ENCODE measurements around the gene ENTPD8. TPM values are rescaled to one million over a fixed set of nuclear protein-coding genes. Genes with fewer than 3 reads are reported as not detected.
"Not testable (repeated sequence)": the region's sequence is repeated elsewhere in the genome, so short reads cannot be mapped to it uniquely, and the experiment has no call there.

The ENTPD8 gene
- total RNA-seq, 1 experiment from 2014 or later = 0.77 TPM

GRCh38 chr9:137450539-137451222 lies 9.5 kb upstream of the ENTPD8 start:
- not testable (repeated sequence) for H4K8ac ChIP-seq (replicated peaks; ENCODE audit: insufficient read length, low read depth, low read length); DNase-seq; H3K79me2 ChIP-seq (ENCODE audit: insufficient read depth, low read length); H3K9ac ChIP-seq (ENCODE audit: extremely low read depth, insufficient read length, low read length); H3K79me1 ChIP-seq (ENCODE audit: insufficient read depth, low read depth, low read length, poor library complexity, severe bottlenecking); H3K4me3 Mint-ChIP-seq; H2AFZ ChIP-seq (ENCODE audit: low read length); H4K91ac ChIP-seq (ENCODE audit: insufficient read length, low read depth, low read length); H2BK12ac ChIP-seq (ENCODE audit: insufficient read length, low read depth, low read length); H3K27ac Mint-ChIP-seq; H3K18ac ChIP-seq (ENCODE audit: insufficient read length, low read depth, low read length); H2AK5ac ChIP-seq (ENCODE audit: insufficient read length, low read length); H3T11ph ChIP-seq (ENCODE audit: low read length); H3K27me3 Mint-ChIP-seq (ENCODE audit: low read depth); H3K9me3 ChIP-seq (ENCODE audit: control insufficient read depth, low read depth, low read length); H2BK20ac ChIP-seq (ENCODE audit: low read depth, low read length, poor library complexity, severe bottlenecking); H3K4me1 ChIP-seq (ENCODE audit: insufficient read depth, low read length); H3K27me3 ChIP-seq (ENCODE audit: insufficient read depth, low read length); H3K27ac ChIP-seq (ENCODE audit: insufficient read length, low read depth, low read length); H3K4me2 ChIP-seq (ENCODE audit: insufficient read depth, insufficient read length, low read length); H3K9me3 Mint-ChIP-seq; H3K23me2 ChIP-seq (ENCODE audit: insufficient read length, low read depth, low read length, poor library complexity, severe bottlenecking); H2BK5ac ChIP-seq (ENCODE audit: insufficient read length, low read length); H4K20me1 ChIP-seq (ENCODE audit: control insufficient read depth, insufficient read depth, insufficient read length); H3K4ac ChIP-seq (ENCODE audit: low read depth, low read length); H3K56ac ChIP-seq (ENCODE audit: insufficient read length, low read depth, low read length); H2BK15ac ChIP-seq (ENCODE audit: low read depth, low read length); H2BK120ac ChIP-seq (ENCODE audit: low read depth, low read length, poor library complexity, severe bottlenecking); H4K5ac ChIP-seq (ENCODE audit: insufficient read length, low read depth, low read length); H3K23ac ChIP-seq (ENCODE audit: insufficient read length, low read depth, low read length); H3K14ac ChIP-seq (ENCODE audit: insufficient read depth, low read length)
- WGBS (ENCODE audit: extremely low coverage, insufficient read length, low lambda C conversion rate) = no CpG with 5 or more reads among the region's 24 CpGs
- Mint-ChIP-seq H3K36me3 (ENCODE audit: insufficient read depth in 1 of 3, low read depth in 3 of 3) (peaks cover 0 to 15% (median 5%) of the 10 kb centered on the region in 3 experiments; a peak in 5 of 7 replicates), H3K4me1 (peaks cover 6 to 17% of the 10 kb centered on the region in 2 experiments; a peak in 3 of 4 replicates)

Data from H9 (cell line).